Aorta (tissue), 5 donors: ENCODE measurements around the gene ABCD2. TPM values are rescaled to one million over a fixed set of nuclear protein-coding genes. Genes with fewer than 3 reads are reported as not detected.

Experiments used
- ATAC-seq: fragments of 200-7000 bp; cut with Tn5 transposase; one replicate; pipeline ENCODE4 v1.9.1; 2022; ENCODE audit warnings: moderate library complexity; ENCODE audit not compliant: low FRiP score
- DNase-seq, 2 donors: peaks; one replicate each; pipeline ENCODE4 v3.0.0-alpha.2; 2020
- H3K27ac ChIP-seq, 2 donors: one replicate each; pipeline ENCODE4 v1.5.1; 2013; ENCODE audit warnings: low read length in 2 of 2, mild to moderate bottlenecking in 2 of 2, moderate library complexity in 2 of 2, control low read depth in 1 of 2, inconsistent platforms in 1 of 2, low read depth in 1 of 2
- H3K27me3 ChIP-seq, 2 donors: one replicate each; pipeline ENCODE4 v1.6.1; 2013; ENCODE audit warnings: control low read depth in 1 of 2, low read length in 1 of 2, mild to moderate bottlenecking in 1 of 2, moderate library complexity in 1 of 2; ENCODE audit not compliant: insufficient read depth in 2 of 2, control insufficient read depth in 1 of 2
- H3K36me3 ChIP-seq, 2 donors: one replicate each; pipeline ENCODE4 v1.6.1; 2013; ENCODE audit warnings: control low read depth in 1 of 2, low read length in 1 of 2, mild to moderate bottlenecking in 1 of 2; ENCODE audit not compliant: insufficient read depth in 2 of 2, control insufficient read depth in 1 of 2
- H3K4me1 ChIP-seq, 2 donors: one replicate each; pipeline ENCODE4 v1.6.1; 2013; ENCODE audit warnings: low read length in 2 of 2, control low read depth in 1 of 2, mild to moderate bottlenecking in 1 of 2, moderate library complexity in 1 of 2; ENCODE audit not compliant: insufficient read depth in 2 of 2, control insufficient read depth in 1 of 2
- H3K4me3 ChIP-seq, 2 donors: one replicate each; pipeline ENCODE4 v1.5.1; 2013; ENCODE audit warnings: low read length in 2 of 2, control low read depth in 1 of 2, mild to moderate bottlenecking in 1 of 2
- H3K9me3 ChIP-seq: one replicate; pipeline ENCODE4 v1.6.1; 2013; ENCODE audit warnings: mild to moderate bottlenecking, low read length; ENCODE audit not compliant: control insufficient read depth
- WGBS, 2 donors: extraction: QIAGEN DNeasy Blood & Tissue Kit; methylation state at CpG; one replicate each; pipeline ENCODE4 v1.1.7; 2013; 5-methylcytosine and 5-hydroxymethylcytosine counted together
- intact Hi-C, 2 donors: fragments of 100-400 bp; cut with DNase I; formaldehyde crosslinking; loops; one replicate each; pipeline versions ENCODE4 v1.14.2 to v1.15.0; 2022
- long read RNA-seq, 2 donors: library from polyadenylated mRNA; unstranded; transcript quantifications; one replicate each; pipeline ENCODE4 v2.0.0, GENCODE V29; 2020 to 2021
- polyA plus RNA-seq, 2 donors: library from polyadenylated mRNA; stranded (reverse); fragments of 200-250 nt; gene quantifications; one replicate each; pipeline ENCODE4 v1.2.3, GENCODE V29; 2013
- total RNA-seq, 2 donors: library from RNA; stranded (reverse); fragmentation: NEBNext Ultra II Directional; extraction: Animal tissue kit (Norgen Biotek cat#: 25700); gene quantifications; one replicate each; pipeline ENCODE4 v1.2.1, GENCODE V29; 2021
- donor health status: healthy with polysubstance abuse.
- donor health status: Bipolar disorder and iron deficiency.
- donor health status: DM: no; HTN: no; CAD: no.
- donor health status: DM: no; HTN: no; CAD: no.
- donor health status: DM: yes; HTN: yes; CAD: no.

Gene ABCD2
- total RNA-seq (under 1 TPM; 0.42 to 0.75 TPM), polyA plus RNA-seq (under 1 TPM; 0.03 to 0.25 TPM)
- long read RNA-seq, donor 1, partial matches to known transcripts, result 1 of 1 reads
- long read RNA-seq, donor 1, other reads (novel, unspliced or antisense), result 0 of 1 reads
- long read RNA-seq, donor 2, result 0 reads

GRCh38 chr12:39619660-39620433 is at the start of gene ABCD2:
Gene ABCD2 (minus strand): TSS chr12:39619803. CDS start chr12:39619615, 188 bp downstream.
- Histone ChIP-seq H3K9me3 (peaks cover 1% of the 10 kb centered on the region), H3K4me1 (peaks cover 0 to 2% of the 10 kb centered on the region in 2 donors), H3K36me3 (no peaks in the 10 kb centered on the region), H3K4me3 (peak within 1 kb of the TSS; percentile 69 to 97), H3K27me3 (no peaks in the 10 kb centered on the region), H3K27ac (peak within 1 kb of the TSS in 1 of 2 donors; percentile 60)
- intact Hi-C loops, result no loop called here
- ATAC-seq, result peak; percentile 91
- DNase-seq, result peak; percentile 70 to 81
- 0 to 1% methylated on average over 20 of the region's 20 CpGs for WGBS, 2 donors

DNA sequence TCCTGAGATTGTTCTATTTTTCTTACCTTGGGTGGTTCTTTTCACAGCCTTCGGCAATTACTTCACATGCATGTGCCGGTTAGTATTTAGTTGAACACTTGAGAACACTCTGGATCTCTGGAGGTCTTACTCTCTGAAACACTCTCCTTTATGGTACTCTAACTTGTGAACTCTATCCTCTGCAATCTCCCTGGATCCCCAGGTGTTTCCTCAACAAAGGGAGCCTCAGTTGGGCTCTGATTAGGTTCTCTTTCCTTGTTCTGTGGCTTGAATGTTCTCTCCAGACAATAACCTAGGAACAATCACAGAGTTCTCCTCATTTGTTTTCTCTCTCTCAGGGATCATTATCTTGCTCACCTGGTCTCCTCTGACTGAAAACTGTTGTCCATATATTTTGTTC is 40.5 kb upstream of the ABCD2 start:
- DNase-seq (no peak), ATAC-seq (no peak)
- intact Hi-C loops, result no loop called here
- H3K4me1 ChIP-seq, result no peaks in the 10 kb centered on the region
- no peaks in the 10 kb centered on the region for H3K27me3 ChIP-seq
- H3K27ac ChIP-seq, result no peak overlapping the region
- 80 to 89% methylated on average over 2 of the region's 2 CpGs for WGBS, 2 donors
- H3K9me3 ChIP-seq, result no peaks in the 10 kb centered on the region
- no peak overlapping the region for H3K4me3 ChIP-seq
- no peaks in the 10 kb centered on the region for H3K36me3 ChIP-seq

- intact Hi-C loops, result no loop called here
- no peaks in the 10 kb centered on the region for H3K9me3 ChIP-seq
- H3K27me3 ChIP-seq, result no peaks in the 10 kb centered on the region
- no peak for ATAC-seq
- no peak for DNase-seq
- H3K4me1 ChIP-seq, result no peaks in the 10 kb centered on the region
- no peak overlapping the region for H3K27ac ChIP-seq
- H3K4me3 ChIP-seq, result no peak overlapping the region
- no peaks in the 10 kb centered on the region for H3K36me3 ChIP-seq
Observed at GRCh38 chr12:39647383-39647782, 27.8 kb upstream of the ABCD2 start.

GRCh38 chr12:39646963-39647362 is 27.4 kb upstream of the ABCD2 start:
- no peaks in the 10 kb centered on the region for H3K27me3 ChIP-seq
- no peaks in the 10 kb centered on the region for H3K9me3 ChIP-seq
- DNase-seq (no peak), ATAC-seq (no peak)
- H3K4me1 ChIP-seq, result no peaks in the 10 kb centered on the region
- intact Hi-C loops, result no loop called here
- WGBS, 2 donors, result 62 to 66% methylated on average over 2 of the region's 2 CpGs
- H3K4me3 ChIP-seq, result no peak overlapping the region
- no peaks in the 10 kb centered on the region for H3K36me3 ChIP-seq
- no peak overlapping the region for H3K27ac ChIP-seq

DNA sequence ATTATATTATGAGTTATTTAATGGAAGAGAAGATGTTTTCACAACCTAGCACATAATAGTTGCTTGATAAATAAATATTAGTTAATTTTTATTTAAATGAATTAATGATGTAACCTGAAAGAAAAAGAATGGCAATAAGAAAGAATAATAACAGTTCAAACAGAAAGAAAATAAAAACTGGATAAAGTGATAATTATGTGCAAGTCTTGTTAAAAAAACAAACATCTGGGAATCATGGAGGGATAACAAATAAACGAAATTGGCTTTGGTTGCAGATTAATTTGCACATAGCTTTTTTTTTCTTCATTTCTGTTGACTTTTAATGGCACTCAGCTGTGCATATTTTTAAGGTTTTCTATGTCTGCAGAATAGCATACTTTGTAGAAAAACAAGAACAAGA is 23.4 kb upstream of the ABCD2 start:
- intact Hi-C loops, result no loop called here
- H3K27ac ChIP-seq, result no peak overlapping the region
- H3K9me3 ChIP-seq, result no peaks in the 10 kb centered on the region
- H3K36me3 ChIP-seq, result no peaks in the 10 kb centered on the region
- no peaks in the 10 kb centered on the region for H3K4me1 ChIP-seq
- DNase-seq (no peak), ATAC-seq (no peak)
- 44 to 58% methylated on average over 1 of the region's 1 CpG for WGBS, 2 donors
- H3K27me3 ChIP-seq, result no peaks in the 10 kb centered on the region
- no peak overlapping the region for H3K4me3 ChIP-seq

DNA sequence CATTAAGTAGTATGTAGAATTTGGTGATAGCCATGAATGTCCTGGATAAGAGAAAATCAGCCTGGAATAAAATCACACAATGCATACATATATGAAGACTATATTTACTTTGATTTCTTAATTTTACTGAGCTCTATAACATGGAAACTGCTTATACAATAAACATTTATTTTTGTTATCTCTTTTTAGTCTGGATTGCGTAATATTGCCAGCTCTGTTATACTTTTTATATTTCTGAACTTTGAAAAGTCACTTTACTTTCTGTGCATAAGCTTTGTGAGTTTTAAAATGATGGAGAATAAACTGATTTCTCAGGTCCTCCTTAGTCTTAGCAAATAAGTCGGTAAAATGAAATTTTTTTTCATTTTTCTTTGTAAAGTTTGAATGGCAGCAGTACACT is 19.2 kb upstream of the ABCD2 start:
- H3K27ac ChIP-seq, result no peak overlapping the region
- intact Hi-C loops, result no loop called here
- no peak overlapping the region for H3K4me3 ChIP-seq
- H3K9me3 ChIP-seq, result no peaks in the 10 kb centered on the region
- no peaks in the 10 kb centered on the region for H3K27me3 ChIP-seq
- DNase-seq, result no peak
- ATAC-seq, result no peak
- H3K4me1 ChIP-seq, result no peaks in the 10 kb centered on the region
- H3K36me3 ChIP-seq, result no peaks in the 10 kb centered on the region
- 71 to 77% methylated on average over 2 of the region's 2 CpGs for WGBS, 2 donors

DNA sequence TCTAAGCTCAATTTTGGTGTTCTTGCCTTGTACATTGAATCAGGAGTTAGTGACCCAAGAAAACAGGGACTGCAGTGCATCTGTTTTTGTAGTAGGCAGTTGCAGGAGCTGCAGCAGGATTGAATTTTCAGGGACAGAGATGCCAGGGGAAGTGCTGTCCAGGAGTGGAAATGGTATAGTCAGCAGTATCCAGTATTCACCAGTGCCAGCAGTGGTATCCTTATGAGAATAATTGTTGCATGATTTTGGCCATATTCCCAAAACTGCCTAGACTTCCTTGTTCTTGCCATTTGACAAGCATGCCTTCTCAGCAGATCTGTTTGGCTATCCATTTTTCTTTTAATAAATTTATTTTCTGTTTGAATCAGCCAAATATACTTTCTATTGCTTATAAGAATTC is 18.6 kb upstream of the ABCD2 start:
- H3K27me3 ChIP-seq, result no peaks in the 10 kb centered on the region
- no peaks in the 10 kb centered on the region for H3K36me3 ChIP-seq
- no peak for DNase-seq
- intact Hi-C loops, result no loop called here
- H3K4me1 ChIP-seq, result no peaks in the 10 kb centered on the region
- no peak overlapping the region for H3K27ac ChIP-seq
- ATAC-seq, result no peak
- H3K4me3 ChIP-seq, result no peak overlapping the region
- H3K9me3 ChIP-seq, result no peaks in the 10 kb centered on the region

- ATAC-seq (no peak), DNase-seq (no peak)
- Histone ChIP-seq H3K36me3 (no peaks in the 10 kb centered on the region), H3K4me1 (no peaks in the 10 kb centered on the region), H3K27ac (no peak overlapping the region), H3K4me3 (no peak overlapping the region), H3K27me3 (no peaks in the 10 kb centered on the region), H3K9me3 (no peaks in the 10 kb centered on the region)
- intact Hi-C loops, result no loop called here
Observed at GRCh38 chr12:39632670-39633069, 13.1 kb upstream of the ABCD2 start.

- intact Hi-C loops, result no loop called here
- WGBS, 2 donors, result 72 to 86% methylated on average over 1 of the region's 1 CpG
- no peak for DNase-seq
Observed at GRCh38 chr12:39628836-39629235, 9.2 kb upstream of the ABCD2 start.

More at GRCh38 chr12:39628836-39629235, 9.2 kb upstream of the ABCD2 start:
- no peaks in the 10 kb centered on the region for H3K36me3 ChIP-seq
- no peaks in the 10 kb centered on the region for H3K9me3 ChIP-seq
- H3K4me1 ChIP-seq, result no peaks in the 10 kb centered on the region
- ATAC-seq, result no peak
- H3K27ac ChIP-seq, result no peak overlapping the region
- no peak overlapping the region for H3K4me3 ChIP-seq
- H3K27me3 ChIP-seq, result no peaks in the 10 kb centered on the region
